Left colon (tissue), 2 donors: ENCODE measurements around the gene DPP6. TPM values are rescaled to one million over a fixed set of nuclear protein-coding genes. Genes with fewer than 3 reads are reported as not detected.
A peak's percentile ranks its signal among the peaks of the same experiment; 100 is the strongest.
"Not testable (repeated sequence)": the region's sequence is repeated elsewhere in the genome, so short reads cannot be mapped to it uniquely, and the experiment has no call there.

ENCODE experiments used
- ATAC-seq: fragments of 200-7000 bp; cut with Tn5 transposase; one replicate; pipeline ENCODE4 v1.9.1; 2020; ENCODE audit warnings: mild to moderate bottlenecking, moderate library complexity
- DNase-seq, 2 donors: peaks; one replicate each; pipeline ENCODE4 v3.0.0-alpha.2; 2020
- intact Hi-C, 2 donors: fragments of 100-400 bp; cut with DNase I in 1 of 2; cut with micrococcal nuclease in 1 of 2; formaldehyde crosslinking; loops; one replicate each; pipeline versions ENCODE4 v1.11.2 to v1.14.0; 2022; cut with DNase I, micrococcal nuclease
- total RNA-seq, 2 donors: library from RNA; stranded (reverse); fragmentation: NEBNext Ultra II Directional; extraction: Animal tissue kit (Norgen Biotek cat#: 25700); gene quantifications; one replicate each; pipeline ENCODE4 v1.2.1, GENCODE V29; 2021
- donor health status: DM: no; HTN: no; CAD: no.
- donor health status: DM: yes; HTN: yes; CAD: no.

Gene DPP6
- total RNA-seq, 2 donors from 2014 or later = 0.37 to 2.9 TPM

- intact Hi-C loops, ATAC-seq, DNase-seq: not testable (repeated sequence)
These were observed 6.6 kb downstream of the DPP6 start for GRCh38 chr7:154058783-154059182.

- DNase-seq, intact Hi-C loops, ATAC-seq: not testable (repeated sequence)
These were observed 8.4 kb downstream of the DPP6 start for GRCh38 chr7:154060551-154060950.

GRCh38 chr7:154071833-154072232 lies 19.6 kb downstream of the DPP6 start:
- ATAC-seq = peak; percentile 54
- intact Hi-C loops = not testable (repeated sequence)
- DNase-seq = peak in 1 of 2 donors; percentile 6

- intact Hi-C loops, DNase-seq, ATAC-seq: not testable (repeated sequence)
These were observed 20.4 kb downstream of the DPP6 start for GRCh38 chr7:154072395-154073181.

- DNase-seq, intact Hi-C loops, ATAC-seq: not testable (repeated sequence)
These were observed 26.3 kb downstream of the DPP6 start for GRCh38 chr7:154078523-154078922.

- DNase-seq, intact Hi-C loops, ATAC-seq: not testable (repeated sequence)
These were observed 28.1 kb downstream of the DPP6 start for GRCh38 chr7:154080249-154080648.

- intact Hi-C loops, ATAC-seq, DNase-seq: not testable (repeated sequence)
These were observed 35.0 kb downstream of the DPP6 start for GRCh38 chr7:154087037-154087725.

GRCh38 chr7:154092093-154092492 lies 39.9 kb downstream of the DPP6 start:
- DNase-seq, ATAC-seq, intact Hi-C loops: not testable (repeated sequence)

GRCh38 chr7:154095201-154095600 lies 43.0 kb downstream of the DPP6 start:
- intact Hi-C loops, ATAC-seq, DNase-seq: not testable (repeated sequence)

- ATAC-seq, DNase-seq, intact Hi-C loops: not testable (repeated sequence)
These were observed 52.9 kb downstream of the DPP6 start for GRCh38 chr7:154105063-154105462.

GRCh38 chr7:154109615-154110014 lies 57.4 kb downstream of the DPP6 start:
- intact Hi-C loops, DNase-seq, ATAC-seq: not testable (repeated sequence)

- intact Hi-C loops, ATAC-seq, DNase-seq: not testable (repeated sequence)
These were observed 61.6 kb downstream of the DPP6 start for GRCh38 chr7:154113732-154114351.

- intact Hi-C loops, DNase-seq, ATAC-seq: not testable (repeated sequence)
These were observed 65.5 kb downstream of the DPP6 start for GRCh38 chr7:154117411-154118390.

GRCh38 chr7:154120825-154121224 lies 68.6 kb downstream of the DPP6 start:
- intact Hi-C loops, ATAC-seq, DNase-seq: not testable (repeated sequence)

GRCh38 chr7:154122720-154123119 lies 70.5 kb downstream of the DPP6 start:
- ATAC-seq = peak; percentile 62
- intact Hi-C loops, DNase-seq: not testable (repeated sequence)

GRCh38 chr7:154123397-154123796 lies 71.2 kb downstream of the DPP6 start:
- DNase-seq, intact Hi-C loops: not testable (repeated sequence)
- peak; percentile 52 for ATAC-seq

GRCh38 chr7:154129142-154129541 lies 76.9 kb downstream of the DPP6 start:
- intact Hi-C loops, DNase-seq: not testable (repeated sequence)

GRCh38 chr7:154132617-154133016 lies 80.4 kb downstream of the DPP6 start:
- DNase-seq, intact Hi-C loops, ATAC-seq: not testable (repeated sequence)

More at GRCh38 chr7:154129142-154129541, 76.9 kb downstream of the DPP6 start:
- not testable (repeated sequence) for ATAC-seq
